A549 (cell line): ENCODE measurements around the gene FSTL5.

Source experiments
- KDM5A ChIP-seq: fragments of 200-600 bp; sonication (generic); IDR thresholded peaks from 2 replicates; pipeline ENCODE4 v1.6.1; 2016; ENCODE audit warnings: antibody characterized with exemption, mild to moderate bottlenecking
- RFX5 ChIP-seq: fragments of 450-650 bp; IDR thresholded peaks from 2 replicates; pipeline ENCODE4 v1.7.1; 2014; ENCODE audit warnings: antibody characterized with exemption, mild to moderate bottlenecking, moderate library complexity

GRCh38 chr4:161438096-161438495 is 725.7 kb downstream of the FSTL5 start:
- TF ChIP-seq RFX5: no peak
- TF ChIP-seq KDM5A: no peak
